GM12891 (cell line): ENCODE data around the gene RNF169.

Source experiments
- POLR2A ChIP-seq: IDR thresholded peaks from 2 replicates; pipeline ENCODE4 v1.6.1; 2011; ENCODE audit warnings: low read depth, low read length, control low read depth
- POLR2AphosphoS5 ChIP-seq: IDR thresholded peaks from 2 replicates; pipeline ENCODE4 v1.6.1; 2011; ENCODE audit warnings: low read depth, low read length, control low read depth
- POU2F2 ChIP-seq: IDR thresholded peaks from 2 replicates; pipeline ENCODE4 v1.6.1; 2011; ENCODE audit warnings: low read depth, mild to moderate bottlenecking, control low read depth, low read length, moderate library complexity
- SPI1 ChIP-seq: IDR thresholded peaks from 2 replicates; pipeline ENCODE4 v1.6.1; 2011; ENCODE audit warnings: low read depth, low read length, control low read depth
- TAF1 ChIP-seq: IDR thresholded peaks from 2 replicates; pipeline ENCODE4 v1.6.1; 2011; ENCODE audit warnings: low read depth, low read length, control low read depth

- TF ChIP-seq TAF1, result no peak
- TF ChIP-seq SPI1, result no peak
- TF ChIP-seq POLR2AphosphoS5, result no peak
- TF ChIP-seq POLR2A, result no peak
- no peak for TF ChIP-seq POU2F2
Observed at GRCh38 chr11:74743640-74744039, 5.0 kb upstream of the RNF169 start.
